ENCODE measurements around the gene TEK.

GRCh38 chr9:27117489-27118135 is 8.6 kb downstream of the TEK start:
- TF ChIP-seq CTCF (IDR thresholded peaks at IDR 0.05; ENCODE audit: borderline replicate concordance, extremely low read depth, low read length, poor library complexity, severe bottlenecking) (no peak), EZH2 (IDR thresholded peaks at IDR 0.05; ENCODE audit: borderline replicate concordance, low read depth, low read length, severe bottlenecking) (no peak)

Measured in DND-41 (cell line).